ENCODE measurements around the gene TEX36.
"Not testable (repeated sequence)": the region's sequence is repeated elsewhere in the genome, so short reads cannot be mapped to it uniquely, and the experiment has no call there.

TEX36 gene

GRCh38 chr10:125691160-125691981, 8.4 kb upstream of the TEX36 start:
- peak; percentile 52 for DNase-seq

GRCh38 chr10:125689955-125690569, 7.1 kb upstream of the TEX36 start:
- DNase-seq: no peak

DNA sequence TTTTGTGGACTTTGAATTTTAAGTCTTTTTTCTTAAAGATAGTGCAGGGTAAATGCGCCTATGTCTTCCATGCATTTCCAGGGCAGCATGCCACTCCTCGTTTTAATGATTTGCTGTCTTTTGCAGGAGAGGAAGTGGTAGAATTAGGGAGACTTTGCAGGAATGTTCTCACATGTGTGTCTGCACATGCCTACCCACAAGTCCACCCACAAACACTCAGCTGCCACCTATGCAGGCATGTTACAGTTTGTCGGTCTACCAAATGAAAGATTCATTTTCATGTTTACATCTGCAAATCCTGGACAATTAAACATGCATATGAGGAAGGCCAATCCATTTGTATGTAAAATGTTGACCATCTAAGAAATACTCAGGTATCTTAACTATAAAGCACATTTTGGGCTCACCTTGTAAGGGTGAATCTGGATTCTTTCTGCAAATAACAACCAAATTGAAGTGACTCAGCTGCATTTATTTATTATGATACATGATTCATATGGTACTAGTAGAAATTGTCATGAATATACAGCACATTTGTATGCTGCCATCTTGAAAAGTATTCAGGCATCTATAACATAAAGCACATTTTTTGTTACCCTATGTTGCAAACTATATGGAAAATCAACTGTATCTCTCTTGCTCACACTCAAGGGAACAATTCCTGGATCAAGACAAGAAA, 4.7 kb upstream of the TEX36 start:
- no peak for DNase-seq

- no peak for DNase-seq
These were observed 1.6 kb upstream of the TEX36 start for GRCh38 chr10:125684581-125684980.

DNA sequence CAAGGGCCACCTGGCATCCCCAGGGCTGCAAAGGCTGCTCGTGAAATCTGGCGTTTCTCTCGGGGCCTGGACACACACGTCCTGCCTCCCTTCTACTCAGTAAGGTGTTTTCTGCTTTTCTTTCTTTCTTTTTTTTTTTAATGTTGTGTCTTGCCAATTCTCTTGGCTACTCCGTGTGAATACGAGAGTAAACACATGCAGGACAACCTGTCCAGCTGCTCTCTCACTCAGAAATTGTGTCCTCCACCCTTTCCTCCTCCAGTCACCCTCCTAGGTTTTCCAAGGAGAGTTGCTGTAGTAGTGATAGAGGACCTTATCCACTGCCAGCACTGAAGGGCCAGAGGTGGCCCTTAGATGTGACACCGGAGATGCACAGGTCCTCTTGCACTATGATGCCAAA, 858 bp upstream of the TEX36 start:
- no peak for DNase-seq

GRCh38 chr10:125679436-125679835, 3.5 kb downstream of the TEX36 start:
- DNase-seq: no peak

DNA sequence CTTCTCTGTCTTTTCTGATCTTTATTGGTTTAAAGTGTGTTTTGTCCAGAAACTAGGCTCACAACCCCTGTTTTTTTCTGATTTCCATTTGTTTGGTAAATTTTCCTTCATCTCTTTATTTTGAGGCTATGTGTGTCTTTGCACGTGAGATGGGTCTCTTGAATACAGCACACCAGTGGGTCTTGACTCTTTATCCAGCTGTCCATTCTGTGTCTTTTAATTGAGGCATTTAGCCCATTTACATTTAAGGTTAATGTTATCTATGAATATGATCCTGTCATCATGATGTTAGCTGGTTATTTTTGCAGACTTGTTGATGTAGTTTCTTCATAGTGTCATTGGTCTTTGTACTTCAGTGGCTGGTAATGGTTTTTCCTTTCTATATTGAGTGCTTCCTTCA, 10.1 kb downstream of the TEX36 start:
- no peak for DNase-seq

DNA sequence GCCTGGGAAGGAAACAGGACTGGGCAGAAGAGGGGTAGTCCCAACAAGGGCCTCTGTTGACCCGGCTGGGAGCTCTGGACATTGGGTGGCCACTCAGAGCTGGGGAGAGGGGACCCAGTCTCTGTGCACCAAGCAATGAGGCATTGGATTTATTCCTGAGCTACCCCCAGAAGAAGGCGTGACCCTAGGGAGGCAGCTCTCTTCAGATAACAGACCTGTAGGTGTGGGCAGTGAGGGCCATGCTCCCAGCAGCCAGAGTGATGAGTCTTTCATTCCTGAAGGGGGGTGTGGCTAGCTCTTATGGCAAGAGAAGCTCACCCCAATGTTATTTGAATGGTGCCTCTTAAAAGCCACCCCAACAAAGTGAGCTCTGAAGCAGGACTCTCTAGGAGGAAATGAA, 20.4 kb downstream of the TEX36 start:
- no peak for DNase-seq

DNA sequence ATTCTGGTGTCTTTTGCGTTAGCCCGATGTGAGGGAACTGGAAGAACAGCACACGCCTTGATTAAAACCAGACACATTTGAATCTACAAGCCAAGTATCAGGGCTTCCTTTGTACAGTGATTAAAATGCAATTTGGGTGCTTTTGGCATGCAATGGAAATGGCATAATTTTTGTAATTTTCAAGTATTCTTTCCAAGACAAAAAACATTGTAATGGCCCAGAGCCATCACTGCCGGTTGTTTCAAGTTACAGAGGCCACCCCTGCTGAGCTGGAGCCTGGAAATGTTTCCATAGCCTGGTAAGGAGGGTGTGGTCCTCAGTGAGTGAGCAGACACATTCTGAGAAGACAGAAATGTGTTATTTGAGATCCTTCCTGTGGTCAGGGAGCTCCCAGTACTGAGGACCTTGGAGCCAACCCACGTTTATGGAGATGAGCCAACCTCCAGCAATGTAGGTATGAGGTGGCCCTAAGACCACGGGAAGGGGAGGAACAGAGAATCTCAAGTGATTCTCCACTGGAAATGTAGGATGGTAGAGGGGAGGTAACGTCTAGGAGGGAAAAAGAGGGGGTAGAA, 20.9 kb downstream of the TEX36 start:
- DNase-seq: peak; percentile 70

- DNase-seq: no peak
These were observed 21.5 kb downstream of the TEX36 start for GRCh38 chr10:125661431-125661940.

DNA sequence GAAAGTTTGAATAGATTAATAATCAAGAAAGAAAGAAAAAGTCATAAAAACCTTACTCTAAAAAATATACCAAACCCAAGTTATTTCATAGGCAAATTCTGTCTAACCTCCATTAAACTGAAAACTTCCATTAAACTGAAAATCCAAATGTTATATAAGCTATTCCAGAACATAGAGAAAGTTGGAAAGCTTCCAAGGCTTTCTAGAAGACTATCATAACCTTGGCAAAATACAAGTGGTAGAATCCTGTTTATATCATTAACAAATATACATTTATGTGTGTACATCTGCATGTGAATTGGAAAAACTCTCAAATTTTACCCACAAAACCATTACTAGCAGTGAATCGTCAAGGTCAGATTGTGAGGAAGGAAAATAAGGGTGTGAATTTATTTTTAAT, 23.9 kb downstream of the TEX36 start:
- no peak for DNase-seq

GRCh38 chr10:125656523-125656922, 26.4 kb downstream of the TEX36 start:
- no peak for DNase-seq

DNA sequence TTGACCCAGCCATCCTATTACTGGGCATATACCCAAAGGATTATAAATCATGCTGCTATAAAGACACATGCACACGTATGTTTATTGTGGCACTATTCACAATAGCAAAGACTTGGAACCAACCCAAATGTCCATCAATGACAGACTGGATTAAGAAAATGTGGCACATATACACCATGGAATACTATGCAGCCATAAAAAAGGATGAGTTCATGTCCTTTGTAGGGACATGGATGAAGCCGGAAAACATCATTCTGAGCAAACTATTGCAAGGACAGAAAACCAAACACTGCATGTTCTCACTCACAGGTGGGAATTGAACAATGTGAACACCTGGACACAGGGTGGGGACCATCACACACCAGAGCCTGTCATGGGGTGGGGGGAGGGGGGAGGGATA, 29.9 kb downstream of the TEX36 start:
- DNase-seq: not testable (repeated sequence)

DNA sequence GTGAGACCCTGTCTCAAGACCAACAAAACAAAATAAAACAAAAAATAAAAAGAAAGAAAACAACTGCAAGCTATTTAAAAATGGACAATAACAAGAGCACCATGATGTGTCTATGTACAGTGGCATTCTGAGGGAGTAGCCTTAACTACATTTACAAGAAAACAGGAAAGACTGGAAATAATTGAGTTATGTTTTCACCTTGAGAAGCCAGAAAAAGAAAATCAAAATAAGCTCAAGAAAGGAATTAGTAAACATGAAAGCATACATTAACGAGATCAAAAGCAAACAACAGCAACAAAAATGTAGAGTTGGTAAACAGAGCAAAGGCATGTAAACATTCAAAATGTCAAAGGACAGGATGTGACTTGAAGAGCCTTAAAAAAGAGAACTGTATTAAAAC, 36.7 kb downstream of the TEX36 start:
- DNase-seq: no peak

DNA sequence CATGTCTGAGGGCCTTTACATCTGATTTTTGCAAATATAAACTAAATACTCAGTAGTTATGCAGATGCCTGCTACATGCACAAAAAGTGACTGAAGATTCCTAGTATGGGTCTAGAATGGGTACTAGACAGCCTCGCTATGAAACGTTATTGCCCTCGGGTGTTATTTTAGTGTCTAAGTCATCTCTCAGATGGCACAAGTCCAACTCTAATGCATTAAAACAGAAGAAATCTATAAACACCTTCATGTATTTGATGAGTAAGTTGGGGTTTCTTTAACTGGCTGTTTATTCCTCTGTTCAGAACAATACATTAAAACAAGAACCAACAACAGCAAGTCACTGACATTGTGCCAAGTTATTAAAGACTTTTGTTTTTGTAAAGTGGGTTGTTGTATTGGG, 41.6 kb downstream of the TEX36 start:
- DNase-seq: no peak

GRCh38 chr10:125640653-125641052, 42.3 kb downstream of the TEX36 start:
- no peak for DNase-seq

DNA sequence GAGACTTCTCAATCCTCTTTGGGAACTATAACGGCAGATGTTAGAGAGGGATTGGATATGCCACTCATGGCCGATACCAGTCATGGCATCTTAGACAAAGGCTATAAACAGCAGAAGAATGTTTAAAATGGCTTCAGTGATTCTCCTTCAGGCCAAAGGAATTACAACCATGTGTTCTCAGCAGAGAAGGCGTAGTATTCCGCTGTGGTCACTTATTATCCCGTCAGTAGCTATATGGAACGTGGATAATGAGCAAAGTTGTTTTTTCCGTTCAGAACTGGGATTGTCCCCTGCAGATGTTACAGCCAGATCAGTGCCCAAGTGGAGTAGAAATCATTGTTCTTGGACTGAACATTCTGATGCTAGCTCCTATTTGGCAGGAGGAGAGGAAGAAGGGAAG, 43.1 kb downstream of the TEX36 start:
- DNase-seq: no peak

DNA sequence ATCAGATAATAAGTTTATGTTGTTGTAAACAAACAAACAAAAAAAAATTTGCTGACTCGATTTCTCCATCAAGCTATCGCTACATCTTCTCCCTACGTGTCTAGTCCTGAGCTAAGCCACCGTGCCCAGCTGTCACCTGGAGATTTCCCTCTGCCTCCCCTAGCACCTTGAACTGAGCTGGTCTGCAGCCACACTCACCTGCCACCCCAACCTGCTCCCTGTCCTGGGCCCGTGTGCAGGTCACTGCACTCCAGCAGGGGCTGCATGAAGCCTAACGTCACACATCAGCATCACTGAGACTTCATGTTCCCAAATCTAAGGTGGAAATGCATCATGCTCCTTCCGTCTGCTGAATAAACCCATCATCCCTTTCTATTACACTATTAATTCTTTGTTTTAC, 44.4 kb downstream of the TEX36 start:
- no peak for DNase-seq

GRCh38 chr10:125637496-125637895, 45.5 kb downstream of the TEX36 start:
- no peak for DNase-seq

- DNase-seq: no peak
These were observed 48.4 kb downstream of the TEX36 start for GRCh38 chr10:125634606-125635005.

GRCh38 chr10:125633517-125633999, 49.4 kb downstream of the TEX36 start:
- DNase-seq: no peak

- DNase-seq: no peak
These were observed 51.2 kb downstream of the TEX36 start for GRCh38 chr10:125631806-125632205.

DNA sequence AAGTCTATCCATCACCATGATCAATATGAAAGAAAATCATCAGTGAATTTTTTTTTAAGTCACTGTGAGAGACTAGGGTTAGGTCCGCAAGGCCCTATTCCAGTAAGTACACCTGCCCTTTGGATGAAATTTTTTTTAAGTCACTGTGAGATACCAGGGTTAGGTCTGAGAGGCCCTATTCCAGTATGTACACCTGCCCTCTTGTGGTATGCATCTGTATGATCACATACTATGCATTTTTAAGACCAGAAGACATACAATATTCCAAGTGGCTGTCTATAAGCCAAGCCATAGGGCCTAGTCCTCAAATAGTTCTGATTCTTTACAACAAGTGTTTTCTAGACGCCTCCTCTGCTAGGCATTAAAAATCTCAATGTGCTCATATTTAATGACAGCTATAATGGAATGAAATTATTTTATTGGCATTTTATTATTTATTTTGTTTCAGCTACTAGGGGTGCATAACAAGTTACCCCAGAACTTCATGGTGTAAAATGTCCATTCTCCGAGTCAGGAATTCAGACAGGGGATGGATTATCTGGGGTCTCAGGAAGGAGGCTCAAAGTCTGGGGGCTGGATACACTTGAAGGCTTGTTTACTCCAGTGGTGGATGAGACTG, 53.1 kb downstream of the TEX36 start:
- DNase-seq: peak; percentile 71
